GM23338 (cell line): ENCODE measurements around the gene PEAR1. TPM values are rescaled to one million over a fixed set of nuclear protein-coding genes. Genes with fewer than 3 reads are reported as not detected.

ENCODE experiments used
- CREB1 ChIP-seq: fragments of 250-450 bp; sonication (Bioruptor Pico); IDR thresholded peaks from 2 replicates; pipeline ENCODE4 v1.5.0; 2020; ENCODE audit warnings: low read depth, mild to moderate bottlenecking, moderate library complexity
- EZH2phosphoT487 ChIP-seq: fragments of 200-600 bp; sonication (generic); IDR thresholded peaks from one replicate; pipeline ENCODE4 v1.8.1; 2018; ENCODE audit warnings: antibody characterized with exemption; ENCODE audit not compliant: unreplicated experiment
- JUNB ChIP-seq: IDR thresholded peaks from one replicate; pipeline ENCODE4 v1.6.1; 2016; ENCODE audit warnings: antibody characterized with exemption; ENCODE audit not compliant: unreplicated experiment
- NANOG ChIP-seq: IDR thresholded peaks from 2 replicates; pipeline ENCODE4 v1.6.1; 2016; ENCODE audit warnings: antibody characterized with exemption, borderline replicate concordance
- STAT1 ChIP-seq: IDR thresholded peaks from one replicate; pipeline ENCODE4 v1.6.1; 2016; ENCODE audit warnings: antibody characterized with exemption; ENCODE audit not compliant: unreplicated experiment
- ZNF114 ChIP-seq: fragments of 250-450 bp; sonication (Bioruptor Pico); IDR thresholded peaks from 2 replicates; pipeline ENCODE4 v1.5.0; 2020; ENCODE audit warnings: mild to moderate bottlenecking, moderate library complexity
- polyA plus RNA-seq: library from polyadenylated mRNA; unstranded; fragments of >200 nt; fragmentation: Nextera tagmentation; extraction: Ambion mirVana; gene quantifications from 2 replicates; pipeline ENCODE4 v1.2.1, GENCODE V29; 2016
- total RNA-seq: library from RNA; depleted of rRNA; stranded (reverse); fragments of >200 nt; shearing (Covaris generic); gene quantifications from 2 replicates; pipeline ENCODE4 v1.2.3, GENCODE V29; 2014
- TF ChIP-seq, protein P1 (sequence below): fragments of 250-450 bp; sonication (Bioruptor Pico); IDR thresholded peaks from 2 replicates; pipeline ENCODE4 v1.5.0; 2020; ENCODE audit warnings: mild to moderate bottlenecking, moderate library complexity
- TF ChIP-seq, protein P2 (sequence below): IDR thresholded peaks from one replicate; pipeline ENCODE4 v1.6.1; 2018; ENCODE audit warnings: antibody characterized with exemption; ENCODE audit not compliant: unreplicated experiment

PEAR1 gene
- total and polyA plus RNA-seq, 2 experiments from 2014 or later = 0.28 to 0.47 TPM

DNA sequence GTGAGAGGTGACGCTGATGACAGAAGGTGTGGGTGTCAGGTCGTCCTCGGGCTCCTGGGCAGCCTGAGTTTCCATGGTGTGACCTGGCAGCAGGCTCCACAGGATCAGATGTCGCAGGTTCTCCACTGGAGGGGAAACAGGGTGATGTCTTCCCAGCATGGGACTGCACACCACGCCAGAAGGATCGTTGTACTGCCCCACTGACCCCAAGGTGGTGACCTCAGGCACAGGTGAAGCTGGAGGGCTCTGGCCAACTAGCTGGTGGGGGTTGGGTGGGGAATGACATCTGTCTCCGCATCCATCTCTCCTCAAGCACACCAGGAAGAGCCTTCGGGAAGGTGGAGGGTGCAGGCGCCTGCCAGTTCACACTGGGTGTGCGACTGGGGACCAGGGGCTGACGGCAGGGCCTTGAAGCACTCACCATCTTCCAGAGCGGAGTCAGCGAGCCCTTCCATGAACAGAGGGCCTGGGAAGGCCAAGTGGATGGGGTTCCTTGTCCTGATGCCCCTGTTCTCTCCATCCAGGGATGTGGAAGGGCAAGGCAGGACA lies 46.3 kb downstream of the PEAR1 start (continued):
- TF ChIP-seq, protein P1, sequence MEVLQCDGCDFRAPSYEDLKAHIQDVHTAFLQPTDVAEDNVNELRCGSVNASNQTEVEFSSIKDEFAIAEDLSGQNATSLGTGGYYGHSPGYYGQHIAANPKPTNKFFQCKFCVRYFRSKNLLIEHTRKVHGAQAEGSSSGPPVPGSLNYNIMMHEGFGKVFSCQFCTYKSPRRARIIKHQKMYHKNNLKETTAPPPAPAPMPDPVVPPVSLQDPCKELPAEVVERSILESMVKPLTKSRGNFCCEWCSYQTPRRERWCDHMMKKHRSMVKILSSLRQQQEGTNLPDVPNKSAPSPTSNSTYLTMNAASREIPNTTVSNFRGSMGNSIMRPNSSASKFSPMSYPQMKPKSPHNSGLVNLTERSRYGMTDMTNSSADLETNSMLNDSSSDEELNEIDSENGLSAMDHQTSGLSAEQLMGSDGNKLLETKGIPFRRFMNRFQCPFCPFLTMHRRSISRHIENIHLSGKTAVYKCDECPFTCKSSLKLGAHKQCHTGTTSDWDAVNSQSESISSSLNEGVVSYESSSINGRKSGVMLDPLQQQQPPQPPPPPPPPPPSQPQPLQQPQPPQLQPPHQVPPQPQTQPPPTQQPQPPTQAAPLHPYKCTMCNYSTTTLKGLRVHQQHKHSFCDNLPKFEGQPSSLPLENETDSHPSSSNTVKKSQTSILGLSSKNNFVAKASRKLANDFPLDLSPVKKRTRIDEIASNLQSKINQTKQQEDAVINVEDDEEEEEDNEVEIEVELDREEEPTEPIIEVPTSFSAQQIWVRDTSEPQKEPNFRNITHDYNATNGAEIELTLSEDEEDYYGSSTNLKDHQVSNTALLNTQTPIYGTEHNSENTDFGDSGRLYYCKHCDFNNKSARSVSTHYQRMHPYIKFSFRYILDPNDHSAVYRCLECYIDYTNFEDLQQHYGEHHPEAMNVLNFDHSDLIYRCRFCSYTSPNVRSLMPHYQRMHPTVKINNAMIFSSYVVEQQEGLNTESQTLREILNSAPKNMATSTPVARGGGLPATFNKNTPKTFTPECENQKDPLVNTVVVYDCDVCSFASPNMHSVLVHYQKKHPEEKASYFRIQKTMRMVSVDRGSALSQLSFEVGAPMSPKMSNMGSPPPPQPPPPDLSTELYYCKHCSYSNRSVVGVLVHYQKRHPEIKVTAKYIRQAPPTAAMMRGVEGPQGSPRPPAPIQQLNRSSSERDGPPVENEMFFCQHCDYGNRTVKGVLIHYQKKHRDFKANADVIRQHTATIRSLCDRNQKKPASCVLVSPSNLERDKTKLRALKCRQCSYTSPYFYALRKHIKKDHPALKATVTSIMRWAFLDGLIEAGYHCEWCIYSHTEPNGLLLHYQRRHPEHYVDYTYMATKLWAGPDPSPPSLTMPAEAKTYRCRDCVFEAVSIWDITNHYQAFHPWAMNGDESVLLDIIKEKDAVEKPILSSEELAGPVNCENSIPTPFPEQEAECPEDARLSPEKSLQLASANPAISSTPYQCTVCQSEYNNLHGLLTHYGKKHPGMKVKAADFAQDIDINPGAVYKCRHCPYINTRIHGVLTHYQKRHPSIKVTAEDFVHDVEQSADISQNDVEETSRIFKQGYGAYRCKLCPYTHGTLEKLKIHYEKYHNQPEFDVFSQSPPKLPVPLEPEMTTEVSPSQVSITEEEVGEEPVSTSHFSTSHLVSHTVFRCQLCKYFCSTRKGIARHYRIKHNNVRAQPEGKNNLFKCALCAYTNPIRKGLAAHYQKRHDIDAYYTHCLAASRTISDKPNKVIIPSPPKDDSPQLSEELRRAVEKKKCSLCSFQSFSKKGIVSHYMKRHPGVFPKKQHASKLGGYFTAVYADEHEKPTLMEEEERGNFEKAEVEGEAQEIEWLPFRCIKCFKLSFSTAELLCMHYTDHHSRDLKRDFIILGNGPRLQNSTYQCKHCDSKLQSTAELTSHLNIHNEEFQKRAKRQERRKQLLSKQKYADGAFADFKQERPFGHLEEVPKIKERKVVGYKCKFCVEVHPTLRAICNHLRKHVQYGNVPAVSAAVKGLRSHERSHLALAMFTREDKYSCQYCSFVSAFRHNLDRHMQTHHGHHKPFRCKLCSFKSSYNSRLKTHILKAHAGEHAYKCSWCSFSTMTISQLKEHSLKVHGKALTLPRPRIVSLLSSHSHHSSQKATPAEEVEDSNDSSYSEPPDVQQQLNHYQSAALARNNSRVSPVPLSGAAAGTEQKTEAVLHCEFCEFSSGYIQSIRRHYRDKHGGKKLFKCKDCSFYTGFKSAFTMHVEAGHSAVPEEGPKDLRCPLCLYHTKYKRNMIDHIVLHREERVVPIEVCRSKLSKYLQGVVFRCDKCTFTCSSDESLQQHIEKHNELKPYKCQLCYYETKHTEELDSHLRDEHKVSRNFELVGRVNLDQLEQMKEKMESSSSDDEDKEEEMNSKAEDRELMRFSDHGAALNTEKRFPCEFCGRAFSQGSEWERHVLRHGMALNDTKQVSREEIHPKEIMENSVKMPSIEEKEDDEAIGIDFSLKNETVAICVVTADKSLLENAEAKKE (CRISPR knock-in tag) = no peak
- TF ChIP-seq, protein P2, sequence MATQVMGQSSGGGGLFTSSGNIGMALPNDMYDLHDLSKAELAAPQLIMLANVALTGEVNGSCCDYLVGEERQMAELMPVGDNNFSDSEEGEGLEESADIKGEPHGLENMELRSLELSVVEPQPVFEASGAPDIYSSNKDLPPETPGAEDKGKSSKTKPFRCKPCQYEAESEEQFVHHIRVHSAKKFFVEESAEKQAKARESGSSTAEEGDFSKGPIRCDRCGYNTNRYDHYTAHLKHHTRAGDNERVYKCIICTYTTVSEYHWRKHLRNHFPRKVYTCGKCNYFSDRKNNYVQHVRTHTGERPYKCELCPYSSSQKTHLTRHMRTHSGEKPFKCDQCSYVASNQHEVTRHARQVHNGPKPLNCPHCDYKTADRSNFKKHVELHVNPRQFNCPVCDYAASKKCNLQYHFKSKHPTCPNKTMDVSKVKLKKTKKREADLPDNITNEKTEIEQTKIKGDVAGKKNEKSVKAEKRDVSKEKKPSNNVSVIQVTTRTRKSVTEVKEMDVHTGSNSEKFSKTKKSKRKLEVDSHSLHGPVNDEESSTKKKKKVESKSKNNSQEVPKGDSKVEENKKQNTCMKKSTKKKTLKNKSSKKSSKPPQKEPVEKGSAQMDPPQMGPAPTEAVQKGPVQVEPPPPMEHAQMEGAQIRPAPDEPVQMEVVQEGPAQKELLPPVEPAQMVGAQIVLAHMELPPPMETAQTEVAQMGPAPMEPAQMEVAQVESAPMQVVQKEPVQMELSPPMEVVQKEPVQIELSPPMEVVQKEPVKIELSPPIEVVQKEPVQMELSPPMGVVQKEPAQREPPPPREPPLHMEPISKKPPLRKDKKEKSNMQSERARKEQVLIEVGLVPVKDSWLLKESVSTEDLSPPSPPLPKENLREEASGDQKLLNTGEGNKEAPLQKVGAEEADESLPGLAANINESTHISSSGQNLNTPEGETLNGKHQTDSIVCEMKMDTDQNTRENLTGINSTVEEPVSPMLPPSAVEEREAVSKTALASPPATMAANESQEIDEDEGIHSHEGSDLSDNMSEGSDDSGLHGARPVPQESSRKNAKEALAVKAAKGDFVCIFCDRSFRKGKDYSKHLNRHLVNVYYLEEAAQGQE = no peak
- TF ChIP-seq EZH2phosphoT487 (no peak), ZNF114 (CRISPR knock-in tag) (no peak), CREB1 (CRISPR knock-in tag) (no peak), STAT1 (no peak), NANOG (no peak), JUNB (no peak)
